SJCRH30 (cell line): ENCODE results near the gene TMEFF1. TPM values are rescaled to one million over a fixed set of nuclear protein-coding genes. Genes with fewer than 3 reads are reported as not detected.
A peak's percentile ranks its signal among the peaks of the same experiment; 100 is the strongest.

ENCODE experiments used
- DNase-seq, 2 experiments: peaks; one replicate each; pipeline ENCODE4 v3.0.0-alpha.2; 2015 to 2020
- H3K27ac ChIP-seq: fragments of 250-450 bp; sonication (Bioruptor Pico); 2 replicates; pipeline ENCODE4 v1.5.1; 2020; ENCODE audit warnings: mild to moderate bottlenecking, moderate library complexity
- H3K27me3 ChIP-seq: fragments of 250-450 bp; sonication (Bioruptor Pico); 2 replicates; pipeline ENCODE4 v1.5.1; 2020; ENCODE audit warnings: mild to moderate bottlenecking, moderate library complexity
- H3K36me3 ChIP-seq: fragments of 250-450 bp; sonication (Bioruptor Pico); 2 replicates; pipeline ENCODE4 v1.5.1; 2020; ENCODE audit warnings: mild to moderate bottlenecking, moderate library complexity
- H3K4me1 ChIP-seq: fragments of 250-450 bp; sonication (Bioruptor Pico); 2 replicates; pipeline ENCODE4 v1.5.1; 2020; ENCODE audit warnings: mild to moderate bottlenecking, moderate library complexity
- H3K4me3 ChIP-seq: fragments of 250-450 bp; sonication (Bioruptor Pico); 2 replicates; pipeline ENCODE4 v1.5.1; 2020; ENCODE audit warnings: mild to moderate bottlenecking, moderate library complexity
- H3K9me3 ChIP-seq: fragments of 250-450 bp; sonication (Bioruptor Pico); replicated peaks from 2 replicates; pipeline ENCODE4 v1.5.1; 2020; ENCODE audit warnings: mild to moderate bottlenecking, moderate library complexity
- total RNA-seq: library from RNA; depleted of rRNA; stranded (reverse); fragments of >200 nt; shearing (Covaris generic); gene quantifications from 2 replicates; pipeline ENCODE4 v1.2.3, GENCODE V29; 2014

TMEFF1 gene
- total RNA-seq, 1 experiment from 2014 or later, result 20.6 TPM

- Histone ChIP-seq H3K4me1 (no peaks in the 10 kb centered on the region), H3K4me3 (no peak overlapping the region), H3K36me3 (peaks cover 3% of the 10 kb centered on the region), H3K9me3 (no peaks in the 10 kb centered on the region), H3K27ac (no peak overlapping the region), H3K27me3 (no peaks in the 10 kb centered on the region)
- no peak for DNase-seq
Observed at GRCh38 chr9:100555471-100555870, 82.5 kb downstream of the TMEFF1 start.

GRCh38 chr9:100557053-100557452 is 84.1 kb downstream of the TMEFF1 start:
- no peaks in the 10 kb centered on the region for H3K4me1 ChIP-seq
- no peaks in the 10 kb centered on the region for H3K9me3 ChIP-seq
- peaks cover 2% of the 10 kb centered on the region; the same call in 1 of the 2 replicates for H3K36me3 ChIP-seq
- H3K27ac ChIP-seq, result no peak overlapping the region
- H3K4me3 ChIP-seq, result no peak overlapping the region
- no peak for DNase-seq
- no peaks in the 10 kb centered on the region for H3K27me3 ChIP-seq

- Histone ChIP-seq H3K27ac (no peak overlapping the region), H3K4me1 (no peaks in the 10 kb centered on the region), H3K9me3 (no peaks in the 10 kb centered on the region), H3K27me3 (no peaks in the 10 kb centered on the region), H3K4me3 (no peak overlapping the region), H3K36me3 (peaks cover 2% of the 10 kb centered on the region; the same call in 1 of the 2 replicates)
- no peak for DNase-seq
Observed at GRCh38 chr9:100561256-100561655, 88.3 kb downstream of the TMEFF1 start.

GRCh38 chr9:100567856-100568255 is 94.9 kb downstream of the TMEFF1 start:
- H3K9me3 ChIP-seq, result no peaks in the 10 kb centered on the region
- no peaks in the 10 kb centered on the region for H3K4me1 ChIP-seq
- no peak overlapping the region for H3K27ac ChIP-seq
- H3K36me3 ChIP-seq, result peaks cover 13% of the 10 kb centered on the region
- DNase-seq, result no peak
- no peak overlapping the region for H3K4me3 ChIP-seq
- no peaks in the 10 kb centered on the region for H3K27me3 ChIP-seq

- H3K9me3 ChIP-seq, result no peaks in the 10 kb centered on the region
- H3K27ac ChIP-seq, result no peak overlapping the region
- DNase-seq, result no peak
- no peaks in the 10 kb centered on the region for H3K27me3 ChIP-seq
- H3K36me3 ChIP-seq, result peaks cover 13% of the 10 kb centered on the region
- H3K4me3 ChIP-seq, result no peak overlapping the region
- peaks cover 27% of the 10 kb centered on the region for H3K4me1 ChIP-seq
Observed at GRCh38 chr9:100573655-100574260, 100.8 kb downstream of the TMEFF1 start.

- H3K4me1 ChIP-seq, result peaks cover 38% of the 10 kb centered on the region
- H3K4me3 ChIP-seq, result no peak overlapping the region
- H3K27me3 ChIP-seq, result no peaks in the 10 kb centered on the region
- peak in 1 of 2 experiments; percentile 40 for DNase-seq
- H3K36me3 ChIP-seq, result peaks cover 3% of the 10 kb centered on the region
- no peaks in the 10 kb centered on the region for H3K9me3 ChIP-seq
- H3K27ac ChIP-seq, result peak overlapping the region; percentile 49
Observed at GRCh38 chr9:100575006-100575405, 102.1 kb downstream of the TMEFF1 start.

- peaks cover 46% of the 10 kb centered on the region for H3K4me1 ChIP-seq
- no peaks in the 10 kb centered on the region for H3K9me3 ChIP-seq
- peak in 1 of 2 experiments; percentile 46 for DNase-seq
- H3K27ac ChIP-seq, result peak overlapping the region; percentile 49
- no peak overlapping the region for H3K4me3 ChIP-seq
- H3K36me3 ChIP-seq, result peaks cover 3% of the 10 kb centered on the region
- H3K27me3 ChIP-seq, result no peaks in the 10 kb centered on the region
Observed at GRCh38 chr9:100575765-100576386, 102.9 kb downstream of the TMEFF1 start.

GRCh38 chr9:100577776-100578448 is 105.0 kb downstream of the TMEFF1 start, which contains the start of gene CAVIN4:
CAVIN4 (plus strand) TSS chr9:100578079; CDS start chr9:100578144, 65 bp downstream.
- H3K27ac ChIP-seq, result peak within 1 kb of the TSS; percentile 62
- DNase-seq, result no peak
- peaks cover 3% of the 10 kb centered on the region for H3K36me3 ChIP-seq
- no peaks in the 10 kb centered on the region for H3K9me3 ChIP-seq
- H3K4me1 ChIP-seq, result peaks cover 60% of the 10 kb centered on the region
- H3K4me3 ChIP-seq, result no peak within 1 kb of the TSS
- H3K27me3 ChIP-seq, result no peaks in the 10 kb centered on the region

- H3K4me3 ChIP-seq, result no peak overlapping the region
Observed at GRCh38 chr9:100578610-100579009, 105.7 kb downstream of the TMEFF1 start.

GRCh38 chr9:100579665-100580064 is 106.7 kb downstream of the TMEFF1 start:
- peak overlapping the region; percentile 62 for H3K27ac ChIP-seq
- no peaks in the 10 kb centered on the region for H3K9me3 ChIP-seq
- no peaks in the 10 kb centered on the region for H3K27me3 ChIP-seq
- peaks cover 60% of the 10 kb centered on the region for H3K4me1 ChIP-seq
- DNase-seq, result peak; percentile 47 to 77
- H3K4me3 ChIP-seq, result no peak overlapping the region
- peaks cover 3% of the 10 kb centered on the region for H3K36me3 ChIP-seq

More at GRCh38 chr9:100578610-100579009, 105.7 kb downstream of the TMEFF1 start:
- Histone ChIP-seq H3K36me3 (peaks cover 3% of the 10 kb centered on the region), H3K9me3 (no peaks in the 10 kb centered on the region), H3K27me3 (no peaks in the 10 kb centered on the region), H3K27ac (peak overlapping the region; percentile 62), H3K4me1 (peaks cover 60% of the 10 kb centered on the region)
- DNase-seq, result peak in 1 of 2 experiments; percentile 37

- H3K27ac ChIP-seq, result peak overlapping the region; percentile 62
Observed at GRCh38 chr9:100580257-100580656, 107.3 kb downstream of the TMEFF1 start.

GRCh38 chr9:100581081-100581480 is 108.1 kb downstream of the TMEFF1 start:
- no peaks in the 10 kb centered on the region for H3K27me3 ChIP-seq
- H3K4me1 ChIP-seq, result peaks cover 46% of the 10 kb centered on the region
- DNase-seq, result no peak
- no peaks in the 10 kb centered on the region for H3K9me3 ChIP-seq
- H3K36me3 ChIP-seq, result peaks cover 3% of the 10 kb centered on the region
- peak overlapping the region; percentile 15; the same call in 1 of the 2 replicates for H3K27ac ChIP-seq
- H3K4me3 ChIP-seq, result no peak overlapping the region

More at GRCh38 chr9:100580257-100580656, 107.3 kb downstream of the TMEFF1 start:
- Histone ChIP-seq H3K36me3 (peaks cover 3% of the 10 kb centered on the region), H3K4me3 (no peak overlapping the region), H3K27me3 (no peaks in the 10 kb centered on the region), H3K9me3 (no peaks in the 10 kb centered on the region), H3K4me1 (peaks cover 54% of the 10 kb centered on the region)
- no peak for DNase-seq

- Histone ChIP-seq H3K9me3 (no peaks in the 10 kb centered on the region), H3K27ac (peak overlapping the region; percentile 15), H3K36me3 (peaks cover 3% of the 10 kb centered on the region), H3K4me3 (no peak overlapping the region), H3K27me3 (no peaks in the 10 kb centered on the region), H3K4me1 (peaks cover 49% of the 10 kb centered on the region)
- DNase-seq, result peak in 1 of 2 experiments; percentile 33
Observed at GRCh38 chr9:100581661-100582060, 108.7 kb downstream of the TMEFF1 start.

- Histone ChIP-seq H3K36me3 (peaks cover 3% of the 10 kb centered on the region), H3K4me3 (no peak overlapping the region), H3K27me3 (no peaks in the 10 kb centered on the region), H3K27ac (no peak overlapping the region), H3K9me3 (no peaks in the 10 kb centered on the region), H3K4me1 (peaks cover 55% of the 10 kb centered on the region)
- DNase-seq, result no peak
Observed at GRCh38 chr9:100583014-100583802, 110.3 kb downstream of the TMEFF1 start.
